K562 (cell line): ENCODE data around the gene S100A4. TPM values are rescaled to one million over a fixed set of nuclear protein-coding genes. Genes with fewer than 3 reads are reported as not detected.

Source experiments
- ASH1L ChIP-seq: fragments of 450-650 bp; IDR thresholded peaks from 2 replicates; pipeline ENCODE4 v1.6.1; 2018; ENCODE audit warnings: borderline replicate concordance, mild to moderate bottlenecking, low read depth; ENCODE audit not compliant: partially characterized antibody
- BRCA1 ChIP-seq, 2 experiments: fragments of 450-650 bp in 1 of 2; sonication (generic) in 1 of 2; formaldehyde crosslinking in 1 of 2; IDR thresholded peaks; 2 replicates each; pipeline versions ENCODE4 v1.5.0 to v1.6.1; 2017 to 2020; ENCODE audit warnings: mild to moderate bottlenecking in 1 of 2, missing genetic modification reagents in 1 of 2
- FIP1L1 ChIP-seq: fragments of 200-400 bp; formaldehyde crosslinking; IDR thresholded peaks from 2 replicates; pipeline ENCODE4 v1.6.1; 2018; ENCODE audit warnings: mild to moderate bottlenecking, low read depth, low read length; ENCODE audit not compliant: poor library complexity, severe bottlenecking
- MNT ChIP-seq, 2 experiments: fragments of 450-650 bp; conservative IDR thresholded peaks; 2 replicates each; pipeline ENCODE4 v1.6.1; 2017; ENCODE audit warnings: mild to moderate bottlenecking in 2 of 2, moderate library complexity in 2 of 2
- NCOA2 ChIP-seq, 2 experiments: fragments of 450-650 bp; IDR thresholded peaks; 2 replicates each; pipeline ENCODE4 v1.6.1; 2018; ENCODE audit warnings: mild to moderate bottlenecking in 2 of 2, moderate library complexity in 1 of 2; ENCODE audit not compliant: partially characterized antibody in 2 of 2
- RAD51 ChIP-seq: fragments of 450-650 bp; IDR thresholded peaks from 2 replicates; pipeline ENCODE4 v1.7.1; 2016; ENCODE audit warnings: low read depth, mild to moderate bottlenecking, borderline replicate concordance
- RB1 ChIP-seq: fragments of 450-650 bp; IDR thresholded peaks from 2 replicates; pipeline ENCODE4 v1.6.1; 2017; ENCODE audit warnings: low read depth, mild to moderate bottlenecking
- RBM39 ChIP-seq: fragments of 200-400 bp; formaldehyde crosslinking; optimal IDR thresholded peaks from 2 replicates; pipeline ENCODE3; 2018; ENCODE audit warnings: low read depth, low read length
- RCOR1 ChIP-seq, 2 experiments: IDR thresholded peaks; 2 replicates each; pipeline ENCODE4 v1.6.1; 2012; ENCODE audit warnings: low read depth in 2 of 2, low read length in 2 of 2, borderline replicate concordance in 1 of 2, improper control_type of control experiment in 1 of 2
- SMARCA5 ChIP-seq: fragments of 450-650 bp; IDR thresholded peaks from 2 replicates; pipeline ENCODE4 v1.6.1; 2016
- TAF1 ChIP-seq: IDR thresholded peaks from 2 replicates; pipeline ENCODE4 v1.6.1; 2011; ENCODE audit warnings: mild to moderate bottlenecking, low read length, moderate library complexity; ENCODE audit not compliant: insufficient read depth, control insufficient read depth, severe bottlenecking; ENCODE audit errors: extremely low read depth
- TFAP4 ChIP-seq: sonication (generic); formaldehyde crosslinking; IDR thresholded peaks from 2 replicates; pipeline ENCODE4 v1.8.0; 2022; ENCODE audit warnings: missing genetic modification reagents, mild to moderate bottlenecking, moderate library complexity, borderline replicate concordance
- ZBTB17 ChIP-seq: fragments of 450-650 bp; formaldehyde crosslinking; IDR thresholded peaks from 2 replicates; pipeline ENCODE4 v1.4.0; 2020; ENCODE audit warnings: mild to moderate bottlenecking
- ZC3H11A ChIP-seq: IDR thresholded peaks from 2 replicates; pipeline ENCODE4 v1.6.1; 2012; ENCODE audit warnings: low read depth, low read length, improper control_type of control experiment
- ZNF398 ChIP-seq: fragments of 250-450 bp; sonication (Bioruptor Pico); IDR thresholded peaks from 2 replicates; pipeline ENCODE4 v1.8.0; 2021; ENCODE audit warnings: moderate library complexity, mild to moderate bottlenecking, inconsistent platforms
- ZNF764 ChIP-seq: fragments of 250-450 bp; sonication (Bioruptor Pico); IDR thresholded peaks from 2 replicates; pipeline ENCODE4 v1.4.0; 2020; ENCODE audit warnings: low read depth, mild to moderate bottlenecking, moderate library complexity
- polyA plus RNA-seq, 8 experiments: library from polyadenylated mRNA; depleted of rRNA in 4 of 8; stranded (reverse) in 5 of 8; unstranded in 3 of 8; fragments of >200 nt; fragmentation: Nextera tagmentation in 2 of 8; fragmentation: Illumina TruSeq in 1 of 8; extraction: Ambion mirVana in 2 of 8; extraction: Trizol in 1 of 8; gene quantifications; 2 replicates each; pipeline versions ENCODE4 v1.2.1 to v1.2.3, GENCODE V29; 2011 to 2014; ENCODE audit warnings: inconsistent platforms in 1 of 8, missing spikeins in 1 of 8
- total RNA-seq, 7 experiments: library from RNA; depleted of rRNA in 6 of 7; stranded (reverse); fragments of >200 nt in 6 of 7; fragmentation: Illumina TruSeq in 2 of 7; extraction: Trizol in 2 of 7; gene quantifications; 2 replicates each; pipeline versions ENCODE4 v1.2.1 to v1.2.3, GENCODE V29; 2011 to 2021; ENCODE audit warnings: low replicate concordance in 1 of 7
- TF ChIP-seq, protein P1 (sequence below): sonication (generic); formaldehyde crosslinking; IDR thresholded peaks from 2 replicates; pipeline ENCODE4 v1.5.0; 2020; ENCODE audit warnings: missing genetic modification reagents
- TF ChIP-seq, protein P2 (sequence below): fragments of 250-450 bp; sonication (Bioruptor Pico); IDR thresholded peaks from 2 replicates; pipeline ENCODE4 v1.8.0; 2021; ENCODE audit warnings: borderline replicate concordance, mild to moderate bottlenecking, moderate library complexity; ENCODE audit not compliant: poor library complexity, severe bottlenecking

Gene S100A4
- total and polyA plus RNA-seq, 9 of the 15 experiments (the other 6 are each of a cell fraction or from before 2014, with no cell fraction given), result 3.7 to 20.1 (median 11.2) TPM

DNA sequence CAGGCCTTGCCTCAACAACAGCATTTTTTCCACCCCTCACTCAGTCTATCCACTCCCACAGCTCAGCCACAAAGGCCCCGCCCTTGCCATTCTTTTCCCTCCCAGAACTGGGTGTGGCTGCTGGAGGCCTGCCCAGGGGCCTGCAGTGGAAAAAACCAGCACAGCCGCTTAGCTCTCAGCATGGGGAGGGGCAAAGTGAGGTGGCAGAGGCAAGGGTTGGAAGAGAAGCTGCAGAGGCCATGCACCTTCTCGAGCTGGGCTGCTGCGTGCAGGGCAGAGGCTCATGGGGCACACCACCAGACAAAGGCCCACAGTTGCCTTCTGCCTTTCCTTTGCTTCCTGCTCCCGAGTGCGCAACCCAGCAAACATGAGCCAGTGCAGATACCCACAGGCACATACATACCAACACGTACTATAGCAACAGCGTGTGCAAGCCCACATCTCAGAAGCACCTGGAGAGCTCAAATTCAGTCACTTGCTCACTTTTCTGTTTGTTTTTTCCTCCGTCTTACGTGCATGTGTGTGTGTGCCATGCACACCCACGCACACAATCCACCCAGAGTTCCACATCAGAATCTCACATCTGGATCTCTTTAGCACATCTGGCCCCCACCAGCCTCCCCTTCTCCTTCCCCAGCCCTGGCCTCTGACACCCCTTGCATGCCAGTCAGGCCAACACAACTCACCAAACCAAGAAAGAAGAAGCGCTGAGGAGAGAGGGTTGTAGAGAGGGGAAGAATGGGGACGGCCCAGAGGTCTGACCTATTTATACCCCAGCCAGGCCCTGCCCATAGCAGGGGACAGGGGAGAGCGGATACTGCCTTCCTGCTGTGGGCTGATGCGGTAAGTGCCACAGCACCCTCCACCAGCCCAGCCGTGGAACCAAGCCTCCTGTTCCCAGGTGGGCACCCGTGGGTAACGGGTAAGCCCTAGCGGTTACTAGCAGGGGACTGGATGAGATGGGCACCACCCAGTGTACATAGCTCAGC lies at the start of gene S100A4 (continued):
- TF ChIP-seq BRCA1 (IDR thresholded peaks at IDR 0.05) (no peak), BRCA1 (CRISPR knock-in tag; IDR thresholded peaks at IDR 0.05) (no peak), RAD51 (no peak), RB1 (peak; percentile 7; the same call in 1 of the 2 replicates), ZBTB17 (CRISPR knock-in tag) (no peak), RBM39 (no peak), MNT (conservative IDR thresholded peaks at IDR 0.05) (no peak), ZC3H11A (no peak), SMARCA5 (no peak), RCOR1 (IDR thresholded peaks at IDR 0.05; ENCODE audit: borderline replicate concordance in 1 of 2, low read depth in 2 of 2, low read length in 2 of 2) (no peak), FIP1L1 (no peak), TFAP4 (CRISPR knock-in tag) (0 out of 2 replicates have a peak, but pooled peaks have one; percentile 58), TAF1 (no peak), ASH1L (no peak), NCOA2 (IDR thresholded peaks at IDR 0.05; ENCODE audit: partially characterized antibody in 2 of 2) (no peak), ZNF398 (no peak), ZNF764 (CRISPR knock-in tag) (no peak)
- TF ChIP-seq, protein P1, sequence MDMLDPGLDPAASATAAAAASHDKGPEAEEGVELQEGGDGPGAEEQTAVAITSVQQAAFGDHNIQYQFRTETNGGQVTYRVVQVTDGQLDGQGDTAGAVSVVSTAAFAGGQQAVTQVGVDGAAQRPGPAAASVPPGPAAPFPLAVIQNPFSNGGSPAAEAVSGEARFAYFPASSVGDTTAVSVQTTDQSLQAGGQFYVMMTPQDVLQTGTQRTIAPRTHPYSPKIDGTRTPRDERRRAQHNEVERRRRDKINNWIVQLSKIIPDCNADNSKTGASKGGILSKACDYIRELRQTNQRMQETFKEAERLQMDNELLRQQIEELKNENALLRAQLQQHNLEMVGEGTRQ, result no peak
- TF ChIP-seq, protein P2, sequence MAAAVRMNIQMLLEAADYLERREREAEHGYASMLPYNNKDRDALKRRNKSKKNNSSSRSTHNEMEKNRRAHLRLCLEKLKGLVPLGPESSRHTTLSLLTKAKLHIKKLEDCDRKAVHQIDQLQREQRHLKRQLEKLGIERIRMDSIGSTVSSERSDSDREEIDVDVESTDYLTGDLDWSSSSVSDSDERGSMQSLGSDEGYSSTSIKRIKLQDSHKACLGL, result no peak
